Chondrocyte (in vitro differentiated cells): ENCODE measurements around the gene RFTN2. TPM values are rescaled to one million over a fixed set of nuclear protein-coding genes. Genes with fewer than 3 reads are reported as not detected.

Experiments
- DNase-seq: peaks from one replicate; pipeline ENCODE4 v3.0.0; 2021; ENCODE audit warnings: mixed read lengths, low spot score
- H3K27ac Mint-ChIP-seq: one replicate; pipeline ENCODE4 v1.8.0; 2021; ENCODE audit warnings: mild to moderate bottlenecking, moderate library complexity, mixed read lengths; ENCODE audit not compliant: unreplicated experiment
- H3K27me3 Mint-ChIP-seq: 2 replicates; pipeline ENCODE4 v1.8.0; 2021; ENCODE audit warnings: low read depth, mixed read lengths
- H3K36me3 Mint-ChIP-seq: 2 replicates; pipeline ENCODE4 v1.8.0; 2021; ENCODE audit warnings: low read depth, mixed read lengths
- H3K4me1 Mint-ChIP-seq: 2 replicates; pipeline ENCODE4 v1.8.0; 2021; ENCODE audit warnings: low read depth, mild to moderate bottlenecking, mixed read lengths
- H3K4me3 Mint-ChIP-seq: one replicate; pipeline ENCODE4 v1.8.0; 2021; ENCODE audit warnings: mild to moderate bottlenecking, moderate library complexity, mixed read lengths; ENCODE audit not compliant: unreplicated experiment
- H3K9me3 Mint-ChIP-seq: 2 replicates; pipeline ENCODE4 v1.8.0; 2021; ENCODE audit warnings: low read depth, mixed read lengths
- total RNA-seq: library from RNA; stranded (reverse); gene quantifications from 3 replicates; pipeline ENCODE4 v1.2.1, GENCODE V29; 2021
- TF ChIP-seq, protein P1 (sequence below): fragments of 200-600 bp; sonication (generic); IDR thresholded peaks from 2 replicates; pipeline ENCODE4 v1.5.0; 2021; ENCODE audit warnings: antibody characterized with exemption, mild to moderate bottlenecking, moderate library complexity

RFTN2 gene
- total RNA-seq, 1 donor from 2014 or later, result 11.5 TPM

DNA sequence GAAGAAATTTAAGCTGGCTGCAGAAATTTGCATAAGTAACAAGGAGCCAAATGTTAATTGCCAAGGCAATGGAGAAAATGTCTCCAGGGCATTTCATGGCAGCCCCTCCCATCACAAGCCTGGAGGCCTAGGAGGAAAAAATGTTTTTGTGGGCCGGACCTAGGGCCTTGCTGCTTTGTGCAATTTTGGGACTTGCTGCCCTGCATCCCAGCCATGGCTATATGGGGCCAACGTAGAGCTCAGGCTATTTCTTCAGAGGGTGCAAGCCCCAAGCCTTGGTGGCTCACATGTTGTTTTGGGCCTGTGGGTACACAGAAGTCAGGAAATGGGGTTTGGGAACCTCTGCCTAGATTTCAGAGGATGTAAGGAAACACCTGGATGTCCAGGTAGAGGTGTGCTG is 101.8 kb downstream of the RFTN2 start:
- peaks cover 7% of the 10 kb centered on the region for H3K9me3 Mint-ChIP-seq
- H3K27ac Mint-ChIP-seq, result no peak overlapping the region
- H3K27me3 Mint-ChIP-seq, result no peaks in the 10 kb centered on the region
- H3K4me3 Mint-ChIP-seq, result no peak overlapping the region
- H3K4me1 Mint-ChIP-seq, result peaks cover 30% of the 10 kb centered on the region
- peaks cover 25% of the 10 kb centered on the region for H3K36me3 Mint-ChIP-seq
- DNase-seq, result no peak
- TF ChIP-seq, protein P1, sequence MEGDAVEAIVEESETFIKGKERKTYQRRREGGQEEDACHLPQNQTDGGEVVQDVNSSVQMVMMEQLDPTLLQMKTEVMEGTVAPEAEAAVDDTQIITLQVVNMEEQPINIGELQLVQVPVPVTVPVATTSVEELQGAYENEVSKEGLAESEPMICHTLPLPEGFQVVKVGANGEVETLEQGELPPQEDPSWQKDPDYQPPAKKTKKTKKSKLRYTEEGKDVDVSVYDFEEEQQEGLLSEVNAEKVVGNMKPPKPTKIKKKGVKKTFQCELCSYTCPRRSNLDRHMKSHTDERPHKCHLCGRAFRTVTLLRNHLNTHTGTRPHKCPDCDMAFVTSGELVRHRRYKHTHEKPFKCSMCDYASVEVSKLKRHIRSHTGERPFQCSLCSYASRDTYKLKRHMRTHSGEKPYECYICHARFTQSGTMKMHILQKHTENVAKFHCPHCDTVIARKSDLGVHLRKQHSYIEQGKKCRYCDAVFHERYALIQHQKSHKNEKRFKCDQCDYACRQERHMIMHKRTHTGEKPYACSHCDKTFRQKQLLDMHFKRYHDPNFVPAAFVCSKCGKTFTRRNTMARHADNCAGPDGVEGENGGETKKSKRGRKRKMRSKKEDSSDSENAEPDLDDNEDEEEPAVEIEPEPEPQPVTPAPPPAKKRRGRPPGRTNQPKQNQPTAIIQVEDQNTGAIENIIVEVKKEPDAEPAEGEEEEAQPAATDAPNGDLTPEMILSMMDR, result no peak

DNA sequence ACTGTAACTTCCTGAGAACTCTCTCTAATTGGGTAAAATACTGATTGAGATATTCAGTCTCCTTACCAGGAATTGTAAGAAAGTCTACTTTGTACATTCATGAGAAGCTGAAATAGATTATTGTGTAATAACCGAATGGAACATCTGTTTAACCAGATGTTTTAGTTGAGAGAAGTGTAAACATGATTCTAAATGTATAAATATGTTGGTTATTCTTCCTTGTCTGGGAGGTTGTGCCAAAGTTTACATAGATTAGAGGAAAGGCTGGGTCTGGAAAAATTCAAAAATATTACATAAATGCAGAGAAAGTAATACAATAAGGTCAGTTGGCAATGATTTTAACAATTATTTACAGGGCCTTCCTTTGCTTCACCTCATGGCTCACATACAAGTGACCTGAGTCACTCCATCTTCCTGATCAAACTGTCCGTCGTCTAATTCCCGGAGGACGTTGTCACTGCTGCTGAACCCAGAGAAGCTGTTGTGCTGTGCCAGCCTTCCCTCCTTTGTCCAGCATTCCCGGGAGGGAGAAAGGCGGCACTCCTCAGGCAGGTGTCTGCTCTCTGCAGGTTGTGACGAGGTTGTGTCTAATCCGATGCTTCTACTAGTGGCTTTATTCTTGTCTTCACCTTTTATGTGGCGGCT is 103.6 kb downstream of the RFTN2 start:
- Mint-ChIP-seq H3K4me3 (no peak overlapping the region), H3K36me3 (peaks cover 25% of the 10 kb centered on the region), H3K4me1 (peaks cover 22% of the 10 kb centered on the region), H3K27me3 (no peaks in the 10 kb centered on the region), H3K27ac (peak overlapping the region; percentile 25), H3K9me3 (peaks cover 7% of the 10 kb centered on the region)
- TF ChIP-seq, protein P1, result no peak
- DNase-seq, result no peak

DNA sequence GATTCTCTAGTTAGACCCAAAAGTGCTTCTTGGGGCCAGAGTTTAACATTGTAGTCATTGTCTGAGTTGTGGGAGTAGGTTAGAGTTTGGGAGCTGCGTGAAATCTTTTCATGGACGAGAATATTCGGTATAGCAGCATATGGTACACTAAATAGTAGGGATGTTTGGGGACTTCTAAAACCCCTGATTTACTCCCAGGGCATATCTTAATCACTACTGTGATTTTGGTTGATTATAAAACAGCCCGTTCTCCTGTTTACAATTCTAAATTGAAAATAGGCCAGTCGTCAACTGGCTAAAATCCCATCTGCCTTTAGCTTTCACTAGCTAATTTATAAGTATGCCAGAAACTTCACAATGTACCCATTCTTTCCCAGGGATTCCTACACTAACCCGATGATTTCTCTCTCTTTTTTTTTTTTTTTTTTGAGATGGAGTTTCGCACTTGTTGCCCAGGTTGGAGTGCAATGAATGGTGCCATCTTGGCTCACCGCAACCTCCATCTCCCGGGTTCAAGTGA is 115.2 kb downstream of the RFTN2 start:
- H3K36me3 Mint-ChIP-seq, result peaks cover 12% of the 10 kb centered on the region
- no peak for DNase-seq
- peaks cover 3% of the 10 kb centered on the region for H3K9me3 Mint-ChIP-seq
- H3K27me3 Mint-ChIP-seq, result no peaks in the 10 kb centered on the region
- H3K4me3 Mint-ChIP-seq, result no peak overlapping the region
- TF ChIP-seq, protein P1, result no peak
- no peak overlapping the region for H3K27ac Mint-ChIP-seq
- peaks cover 4% of the 10 kb centered on the region for H3K4me1 Mint-ChIP-seq

DNA sequence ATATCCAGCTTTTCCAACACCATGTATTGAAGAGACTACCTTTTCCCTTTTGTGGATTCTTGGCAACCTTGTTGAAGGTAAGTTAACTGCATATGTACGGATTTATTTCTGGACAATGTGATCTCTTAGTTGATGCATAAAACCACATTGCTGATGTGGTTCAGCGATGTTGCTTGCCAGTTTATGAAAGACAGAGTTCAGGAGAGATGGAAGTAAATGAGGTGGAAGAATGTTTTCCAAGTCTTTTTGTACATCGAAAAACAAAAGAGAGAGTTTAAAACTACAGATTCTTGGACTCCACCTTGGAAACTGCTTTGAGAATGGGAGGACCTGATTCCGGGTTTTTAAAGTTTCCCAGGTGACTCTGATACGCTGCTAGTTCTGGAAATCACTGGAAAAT is 115.7 kb downstream of the RFTN2 start:
- H3K4me3 Mint-ChIP-seq, result no peak overlapping the region
- peaks cover 4% of the 10 kb centered on the region for H3K4me1 Mint-ChIP-seq
- no peaks in the 10 kb centered on the region for H3K27me3 Mint-ChIP-seq
- no peak overlapping the region for H3K27ac Mint-ChIP-seq
- peaks cover 13% of the 10 kb centered on the region for H3K36me3 Mint-ChIP-seq
- H3K9me3 Mint-ChIP-seq, result peaks cover 3% of the 10 kb centered on the region
- no peak for DNase-seq
- TF ChIP-seq, protein P1, result no peak

DNA sequence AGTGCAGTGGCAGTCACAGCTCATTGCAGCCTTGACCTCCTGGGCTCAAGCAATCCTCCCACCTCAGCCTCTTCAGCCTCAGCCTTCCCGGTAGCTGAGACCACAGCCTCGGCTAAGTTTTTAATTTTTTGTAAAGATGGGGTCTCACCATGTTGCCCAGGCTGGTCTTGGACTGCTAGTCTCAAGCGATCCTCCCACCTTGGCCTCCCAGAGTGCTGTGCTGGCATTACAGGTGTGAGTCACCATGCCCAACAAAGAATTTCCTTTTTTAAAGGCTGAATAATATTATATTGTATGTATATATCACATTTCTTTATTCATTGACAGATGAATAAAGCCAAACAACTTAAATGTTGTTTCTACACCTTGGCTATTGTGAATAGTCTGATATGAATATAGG is 117.0 kb downstream of the RFTN2 start:
- Mint-ChIP-seq H3K4me1 (peaks cover 4% of the 10 kb centered on the region), H3K27me3 (no peaks in the 10 kb centered on the region), H3K4me3 (no peak overlapping the region), H3K36me3 (peaks cover 9% of the 10 kb centered on the region), H3K27ac (no peak overlapping the region), H3K9me3 (no peaks in the 10 kb centered on the region)
- TF ChIP-seq, protein P1, result no peak
- no peak for DNase-seq
